Measurements from ENCODE around the gene LSMEM2.

The LSMEM2 gene

DNA sequence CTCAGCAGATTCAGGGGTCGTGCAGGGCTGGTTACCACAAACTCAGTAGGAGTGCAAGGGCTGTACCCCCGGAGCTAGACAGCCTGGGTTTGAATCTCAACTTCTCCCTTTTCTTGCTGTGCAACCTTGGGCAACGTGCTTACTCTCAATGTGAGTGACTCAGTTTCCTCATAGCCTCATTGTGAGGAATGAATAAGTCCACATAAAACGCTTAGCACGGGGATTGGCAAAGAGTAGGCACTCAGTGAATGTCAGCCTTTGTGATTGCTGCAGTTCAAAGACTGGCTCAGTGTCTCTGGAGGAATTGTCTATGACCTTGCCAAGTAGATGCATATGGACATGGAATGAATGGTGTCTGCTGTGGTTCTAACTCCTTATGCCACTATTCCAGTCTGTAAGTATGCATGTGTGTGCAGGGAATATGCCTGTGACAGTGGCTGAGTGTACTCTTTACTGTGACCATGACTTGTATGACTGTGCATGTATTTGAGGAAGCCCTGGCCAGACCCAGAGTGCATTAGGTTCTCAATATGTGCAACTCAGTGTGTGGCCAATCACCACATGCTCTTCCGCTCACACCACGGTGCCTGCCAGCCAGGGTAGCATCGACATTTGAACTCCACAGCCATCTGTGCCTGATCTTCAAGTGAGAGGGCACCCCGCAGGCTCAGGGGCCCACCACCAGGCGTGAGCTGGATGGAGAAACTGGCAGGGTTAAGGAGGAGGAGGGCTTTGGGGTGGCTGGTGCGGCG lies 21.2 kb downstream of the LSMEM2 start:
- peak overlapping the region; percentile 57 for H3K4me3 ChIP-seq (ENCODE audit: insufficient read depth, low read length, poor library complexity, severe bottlenecking)
- H3K4me2 ChIP-seq (ENCODE audit: low read depth, low read length, poor library complexity, severe bottlenecking) = peak overlapping the region; percentile 76
- H3K9me2 ChIP-seq (replicated peaks; ENCODE audit: insufficient read depth, low read length) = no peaks in the 10 kb centered on the region
- no peaks in the 10 kb centered on the region for H4K20me1 ChIP-seq (ENCODE audit: low read depth, low read length)
- H3K36me3 ChIP-seq (ENCODE audit: low read length) = no peaks in the 10 kb centered on the region
- peak overlapping the region; percentile 66 for H3K9ac ChIP-seq (ENCODE audit: low read length)
- H3K79me2 ChIP-seq (ENCODE audit: insufficient read depth, low read length) = no peaks in the 10 kb centered on the region
- no peaks in the 10 kb centered on the region for H3F3A ChIP-seq (ENCODE audit: insufficient read depth)
- TF ChIP-seq, protein P1, sequence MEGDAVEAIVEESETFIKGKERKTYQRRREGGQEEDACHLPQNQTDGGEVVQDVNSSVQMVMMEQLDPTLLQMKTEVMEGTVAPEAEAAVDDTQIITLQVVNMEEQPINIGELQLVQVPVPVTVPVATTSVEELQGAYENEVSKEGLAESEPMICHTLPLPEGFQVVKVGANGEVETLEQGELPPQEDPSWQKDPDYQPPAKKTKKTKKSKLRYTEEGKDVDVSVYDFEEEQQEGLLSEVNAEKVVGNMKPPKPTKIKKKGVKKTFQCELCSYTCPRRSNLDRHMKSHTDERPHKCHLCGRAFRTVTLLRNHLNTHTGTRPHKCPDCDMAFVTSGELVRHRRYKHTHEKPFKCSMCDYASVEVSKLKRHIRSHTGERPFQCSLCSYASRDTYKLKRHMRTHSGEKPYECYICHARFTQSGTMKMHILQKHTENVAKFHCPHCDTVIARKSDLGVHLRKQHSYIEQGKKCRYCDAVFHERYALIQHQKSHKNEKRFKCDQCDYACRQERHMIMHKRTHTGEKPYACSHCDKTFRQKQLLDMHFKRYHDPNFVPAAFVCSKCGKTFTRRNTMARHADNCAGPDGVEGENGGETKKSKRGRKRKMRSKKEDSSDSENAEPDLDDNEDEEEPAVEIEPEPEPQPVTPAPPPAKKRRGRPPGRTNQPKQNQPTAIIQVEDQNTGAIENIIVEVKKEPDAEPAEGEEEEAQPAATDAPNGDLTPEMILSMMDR (IDR thresholded peaks at IDR 0.05; ENCODE audit: insufficient read depth, low read length, poor library complexity, severe bottlenecking) = no peak
- TF ChIP-seq EZH2phosphoT487 (conservative IDR thresholded peaks at IDR 0.05; ENCODE audit: low read length) = no peak
- peak overlapping the region; percentile 33 for H3K27ac ChIP-seq (ENCODE audit: low read depth, low read length)
- H3K9me3 ChIP-seq (ENCODE audit: insufficient read depth, low read length) = no peaks in the 10 kb centered on the region
- peak overlapping the region; percentile 78 for H2AFZ ChIP-seq (ENCODE audit: low read depth, low read length, severe bottlenecking)
- H3K27me3 ChIP-seq (ENCODE audit: low read length) = no peaks in the 10 kb centered on the region

DNA sequence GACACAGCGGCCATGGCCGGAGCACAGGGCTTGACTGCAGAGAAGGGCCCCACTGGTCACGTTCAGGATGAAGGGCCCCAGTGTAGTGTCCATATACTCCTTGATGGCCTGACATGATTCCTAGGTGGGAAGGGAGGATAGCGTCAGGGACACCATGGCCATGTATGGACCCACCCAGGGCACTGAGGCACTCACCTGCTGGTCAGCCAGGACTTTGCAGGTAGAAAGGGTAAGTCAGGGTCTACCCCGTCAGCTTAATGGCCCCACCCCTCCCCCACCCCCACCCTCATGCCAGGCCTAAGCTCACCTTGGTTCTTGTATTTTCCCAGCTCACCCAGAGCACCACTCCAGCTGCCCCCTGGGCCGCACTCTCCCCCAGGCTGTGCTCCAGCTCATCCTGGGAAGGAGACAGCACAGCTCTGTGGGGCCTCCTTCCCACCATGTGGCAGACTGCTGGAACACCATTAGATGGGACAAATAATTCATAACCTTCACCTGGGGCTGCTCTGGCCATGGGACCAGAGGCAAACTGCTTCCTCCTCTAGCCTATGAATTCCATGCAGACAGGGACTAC lies 21.9 kb downstream of the LSMEM2 start:
- H3K9me3 ChIP-seq (ENCODE audit: insufficient read depth, low read length) = no peaks in the 10 kb centered on the region
- H3F3A ChIP-seq (ENCODE audit: insufficient read depth) = no peaks in the 10 kb centered on the region
- no peak overlapping the region for H2AFZ ChIP-seq (ENCODE audit: low read depth, low read length, severe bottlenecking)
- H3K27me3 ChIP-seq (ENCODE audit: low read length) = no peaks in the 10 kb centered on the region
- H3K4me2 ChIP-seq (ENCODE audit: low read depth, low read length, poor library complexity, severe bottlenecking) = no peak overlapping the region
- H3K9me2 ChIP-seq (replicated peaks; ENCODE audit: insufficient read depth, low read length) = no peaks in the 10 kb centered on the region
- H3K36me3 ChIP-seq (ENCODE audit: low read length) = no peaks in the 10 kb centered on the region
- TF ChIP-seq, protein P1 (IDR thresholded peaks at IDR 0.05; ENCODE audit: insufficient read depth, low read length, poor library complexity, severe bottlenecking) = no peak
- TF ChIP-seq EZH2phosphoT487 (conservative IDR thresholded peaks at IDR 0.05; ENCODE audit: low read length) = no peak
- H4K20me1 ChIP-seq (ENCODE audit: low read depth, low read length) = no peaks in the 10 kb centered on the region
- H3K4me3 ChIP-seq (ENCODE audit: insufficient read depth, low read length, poor library complexity, severe bottlenecking) = no peak overlapping the region
- H3K79me2 ChIP-seq (ENCODE audit: insufficient read depth, low read length) = no peaks in the 10 kb centered on the region
- no peak overlapping the region for H3K27ac ChIP-seq (ENCODE audit: low read depth, low read length)
- 0 out of 2 replicates have a peak overlapping the region, but pooled peaks have one; percentile 66 for H3K9ac ChIP-seq (ENCODE audit: low read length)

DNA sequence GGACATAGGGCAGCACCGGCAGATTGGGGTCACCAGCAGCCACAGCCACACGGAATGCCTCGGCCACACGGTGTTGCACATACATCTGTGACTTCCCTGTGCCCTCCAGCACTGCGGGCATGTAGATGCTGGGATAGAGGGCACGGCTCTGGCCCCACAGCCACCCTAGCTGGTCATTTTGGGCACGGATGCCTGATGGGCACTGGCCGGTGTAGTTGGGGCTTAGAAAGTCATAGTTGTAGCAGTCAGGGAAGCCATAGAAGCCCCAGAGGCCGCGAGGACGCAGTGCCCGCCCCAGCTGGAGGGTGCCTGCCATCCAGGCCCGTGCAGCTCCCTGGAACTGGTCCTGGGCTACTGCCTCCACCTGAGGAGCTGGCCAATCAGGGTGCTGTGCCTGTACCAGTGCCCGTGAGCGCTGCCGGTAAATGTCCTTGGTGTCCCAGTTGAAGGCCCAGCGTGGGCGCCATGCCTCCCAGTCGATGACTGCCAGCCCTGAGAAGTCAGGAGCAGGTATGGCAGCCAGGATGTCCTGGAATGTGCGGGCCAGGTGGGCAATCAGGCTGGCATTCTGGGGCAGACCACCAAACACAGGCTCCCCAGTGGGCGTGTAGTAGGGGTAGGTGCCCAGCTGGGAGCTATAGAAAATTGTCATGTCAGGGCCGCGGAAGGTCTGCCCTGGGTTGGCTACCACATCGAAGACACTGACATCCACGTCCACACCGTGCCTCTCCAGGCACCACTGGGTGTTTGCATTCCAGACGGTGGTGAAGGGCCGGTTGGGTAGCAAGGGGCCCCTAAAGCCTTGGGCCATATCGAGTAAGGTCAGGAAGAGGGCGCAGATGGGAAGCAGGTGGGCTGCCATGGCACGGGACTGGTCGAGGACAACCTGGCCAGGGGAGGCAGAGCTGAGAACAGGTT lies 23.5 kb downstream of the LSMEM2 start:
- no peaks in the 10 kb centered on the region for H3K9me2 ChIP-seq (replicated peaks; ENCODE audit: insufficient read depth, low read length)
- TF ChIP-seq EZH2phosphoT487 (conservative IDR thresholded peaks at IDR 0.05; ENCODE audit: low read length) = no peak
- TF ChIP-seq, protein P1 (IDR thresholded peaks at IDR 0.05; ENCODE audit: insufficient read depth, low read length, poor library complexity, severe bottlenecking) = no peak
- no peak overlapping the region for H3K4me3 ChIP-seq (ENCODE audit: insufficient read depth, low read length, poor library complexity, severe bottlenecking)
- H2AFZ ChIP-seq (ENCODE audit: low read depth, low read length, severe bottlenecking) = no peak overlapping the region
- no peaks in the 10 kb centered on the region for H3K36me3 ChIP-seq (ENCODE audit: low read length)
- H3K27ac ChIP-seq (ENCODE audit: low read depth, low read length) = no peak overlapping the region
- no peak overlapping the region for H3K9ac ChIP-seq (ENCODE audit: low read length)
- H3F3A ChIP-seq (ENCODE audit: insufficient read depth) = no peaks in the 10 kb centered on the region
- H3K27me3 ChIP-seq (ENCODE audit: low read length) = no peaks in the 10 kb centered on the region
- H3K79me2 ChIP-seq (ENCODE audit: insufficient read depth, low read length) = no peaks in the 10 kb centered on the region
- H4K20me1 ChIP-seq (ENCODE audit: low read depth, low read length) = no peaks in the 10 kb centered on the region
- H3K9me3 ChIP-seq (ENCODE audit: insufficient read depth, low read length) = no peaks in the 10 kb centered on the region
- no peak overlapping the region for H3K4me2 ChIP-seq (ENCODE audit: low read depth, low read length, poor library complexity, severe bottlenecking)
